HEK293 (cell line): Measurements from ENCODE around the gene CACNB3.

Source experiments
- BCL11A ChIP-seq: fragments of 450-650 bp; formaldehyde crosslinking; IDR thresholded peaks from 2 replicates; pipeline ENCODE4 v1.5.1; 2016; ENCODE audit warnings: low read depth, missing biosample characterization, missing genetic modification characterization
- CTCF ChIP-seq: fragments of 450-650 bp; formaldehyde crosslinking; IDR thresholded peaks from 2 replicates; pipeline ENCODE4 v1.5.1; 2016; ENCODE audit warnings: missing biosample characterization, missing genetic modification characterization
- REST ChIP-seq: fragments of 450-650 bp; formaldehyde crosslinking; IDR thresholded peaks from 2 replicates; pipeline ENCODE4 v1.5.1; 2016; ENCODE audit warnings: missing biosample characterization, missing genetic modification characterization
- TCF7L2 ChIP-seq: IDR thresholded peaks from 2 replicates; pipeline ENCODE4 v1.6.1; 2011; ENCODE audit warnings: low read depth, mild to moderate bottlenecking, inconsistent platforms, low read length, moderate library complexity, borderline replicate concordance
- YY1 ChIP-seq: fragments of 450-650 bp; formaldehyde crosslinking; IDR thresholded peaks from 2 replicates; pipeline ENCODE4 v1.5.1; 2018; ENCODE audit warnings: missing biosample characterization, missing genetic modification characterization
- ZEB2 ChIP-seq: fragments of 450-650 bp; formaldehyde crosslinking; IDR thresholded peaks from 2 replicates; pipeline ENCODE4 v1.5.1; 2016; ENCODE audit warnings: missing biosample characterization, missing genetic modification characterization
- ZNF132 ChIP-seq: fragments of 450-650 bp; formaldehyde crosslinking; IDR thresholded peaks from 2 replicates; pipeline ENCODE4 v1.5.1; 2017; ENCODE audit warnings: missing biosample characterization, missing genetic modification characterization, borderline replicate concordance
- ZNF24 ChIP-seq: fragments of 450-650 bp; formaldehyde crosslinking; IDR thresholded peaks from 2 replicates; pipeline ENCODE4 v1.5.1; 2016; ENCODE audit warnings: missing biosample characterization, missing genetic modification characterization
- ZNF248 ChIP-seq: fragments of 450-650 bp; formaldehyde crosslinking; IDR thresholded peaks from 2 replicates; pipeline ENCODE4 v1.5.1; 2017; ENCODE audit warnings: missing biosample characterization, missing genetic modification characterization
- ZNF37A ChIP-seq: fragments of 450-650 bp; IDR thresholded peaks from 2 replicates; pipeline ENCODE4 v1.5.1; 2018; ENCODE audit warnings: missing biosample characterization, missing genetic modification characterization
- ZNF394 ChIP-seq: fragments of 450-650 bp; formaldehyde crosslinking; IDR thresholded peaks from 2 replicates; pipeline ENCODE4 v1.5.1; 2016; ENCODE audit warnings: missing biosample characterization, missing genetic modification characterization, mild to moderate bottlenecking, moderate library complexity, borderline replicate concordance
- ZNF561 ChIP-seq: fragments of 450-650 bp; IDR thresholded peaks from 2 replicates; pipeline ENCODE4 v1.5.1; 2018; ENCODE audit warnings: missing biosample characterization, missing genetic modification characterization, borderline replicate concordance

GRCh38 chr12:48777501-48778400, 40.5 kb upstream of the CACNB3 start:
- TF ChIP-seq ZNF24 (tag by site-specific recombination) (no peak), ZNF37A (tag by site-specific recombination) (no peak), ZNF248 (tag by site-specific recombination) (no peak), ZNF132 (tag by site-specific recombination) (no peak), REST (tag by site-specific recombination) (no peak), CTCF (tag by site-specific recombination) (no peak), ZNF394 (tag by site-specific recombination) (no peak), ZEB2 (tag by site-specific recombination) (no peak), ZNF561 (tag by site-specific recombination) (no peak), TCF7L2 (no peak), BCL11A (no peak), YY1 (tag by site-specific recombination) (no peak)
